Neuronal stem cell (in vitro differentiated cells): ENCODE results near the gene OTOP2.

Experiments
- DNase-seq: peaks from one replicate; pipeline ENCODE4 v3.0.0-alpha.2; 2013; ENCODE audit warnings: low spot score
- H2AFZ ChIP-seq: one replicate; pipeline ENCODE4 v1.6.1; 2013; ENCODE audit warnings: mild to moderate bottlenecking, low read length, inconsistent platforms
- H2AK5ac ChIP-seq: 2 replicates; pipeline ENCODE4 v1.6.1; 2013; ENCODE audit warnings: low read depth, mild to moderate bottlenecking, inconsistent platforms, low read length, moderate library complexity, mixed read lengths
- H2BK120ac ChIP-seq: 2 replicates; pipeline ENCODE4 v1.6.1; 2013; ENCODE audit warnings: low read depth, mild to moderate bottlenecking, inconsistent platforms, low read length, moderate library complexity, mixed read lengths
- H2BK12ac ChIP-seq: one replicate; pipeline ENCODE4 v1.6.1; 2013; ENCODE audit warnings: low read length, inconsistent platforms
- H2BK15ac ChIP-seq: 2 replicates; pipeline ENCODE4 v1.6.1; 2013; ENCODE audit warnings: mild to moderate bottlenecking, low read length, inconsistent platforms, mixed read lengths
- H2BK5ac ChIP-seq: one replicate; pipeline ENCODE4 v1.6.1; 2013; ENCODE audit warnings: inconsistent platforms, mild to moderate bottlenecking, low read length, moderate library complexity
- H3K14ac ChIP-seq: one replicate; pipeline ENCODE4 v1.6.1; 2013; ENCODE audit warnings: low read length, inconsistent platforms
- H3K18ac ChIP-seq: 2 replicates; pipeline ENCODE4 v1.6.1; 2013; ENCODE audit warnings: low read length, inconsistent platforms
- H3K23ac ChIP-seq: 2 replicates; pipeline ENCODE4 v1.6.1; 2013; ENCODE audit warnings: low read depth, mild to moderate bottlenecking, mixed read lengths, low read length, inconsistent platforms; ENCODE audit not compliant: poor library complexity
- H3K27ac ChIP-seq: replicated peaks from 3 replicates; pipeline ENCODE4 v1.5.1; 2013; ENCODE audit warnings: low read length, inconsistent platforms
- H3K27me3 ChIP-seq, 3 experiments: 2 replicates each; pipeline ENCODE4 v1.6.1; 2013; ENCODE audit warnings: low read length in 3 of 3, mild to moderate bottlenecking in 2 of 3, inconsistent platforms in 1 of 3, low read depth in 1 of 3, mixed read lengths in 1 of 3, moderate library complexity in 1 of 3; ENCODE audit not compliant: control insufficient read depth in 3 of 3, insufficient read depth in 3 of 3
- H3K36me3 ChIP-seq, 2 donors: replicated peaks in 1 of 2; 2 replicates each; pipeline ENCODE4 v1.6.1; 2013; ENCODE audit warnings: low read length in 2 of 2; ENCODE audit not compliant: control insufficient read depth in 2 of 2, insufficient read depth in 2 of 2
- H3K4ac ChIP-seq: 2 replicates; pipeline ENCODE4 v1.6.1; 2013; ENCODE audit warnings: inconsistent platforms, mild to moderate bottlenecking, low read length, moderate library complexity
- H3K4me1 ChIP-seq, 2 donors: 1 replicate in 1 of 2; 2 replicates in 1 of 2; pipeline ENCODE4 v1.6.1; 2013; ENCODE audit warnings: low read length in 2 of 2, low read depth in 1 of 2; ENCODE audit not compliant: control insufficient read depth in 2 of 2, insufficient read depth in 1 of 2
- H3K4me2 ChIP-seq: one replicate; pipeline ENCODE4 v1.6.1; 2013; ENCODE audit warnings: mild to moderate bottlenecking, low read length, inconsistent platforms; ENCODE audit not compliant: insufficient read depth, poor library complexity, severe bottlenecking
- H3K4me3 ChIP-seq, 2 donors: 2 replicates each; pipeline ENCODE4 v1.5.1; 2013; ENCODE audit warnings: low read length in 2 of 2, mild to moderate bottlenecking in 2 of 2, inconsistent platforms in 1 of 2, moderate library complexity in 1 of 2
- H3K79me1 ChIP-seq: one replicate; pipeline ENCODE4 v1.6.1; 2013; ENCODE audit warnings: low read depth, mild to moderate bottlenecking, inconsistent platforms, low read length, moderate library complexity
- H3K9ac ChIP-seq: one replicate; pipeline ENCODE4 v1.6.1; 2013; ENCODE audit warnings: mild to moderate bottlenecking, low read depth, low read length, inconsistent platforms; ENCODE audit not compliant: poor library complexity
- H3K9me3 ChIP-seq, 2 donors: replicated peaks in 1 of 2; 2 replicates each; pipeline versions ENCODE3 to v1.6.1; 2013; ENCODE audit warnings: low read length in 2 of 2, mild to moderate bottlenecking in 2 of 2, inconsistent platforms in 1 of 2, low read depth in 1 of 2, mixed read lengths in 1 of 2, moderate library complexity in 1 of 2; ENCODE audit not compliant: control insufficient read depth in 2 of 2, insufficient read depth in 1 of 2
- H4K8ac ChIP-seq: one replicate; pipeline ENCODE4 v1.6.1; 2013; ENCODE audit warnings: low read depth, mild to moderate bottlenecking, inconsistent platforms, low read length, moderate library complexity
- H4K91ac ChIP-seq: one replicate; pipeline ENCODE4 v1.6.1; 2013; ENCODE audit warnings: low read length, low read depth, mild to moderate bottlenecking, inconsistent platforms; ENCODE audit not compliant: poor library complexity
- WGBS, 2 donors: extraction: QIAGEN DNeasy Blood & Tissue Kit; methylation state at CpG; one replicate each; pipeline ENCODE4 v1.1.7; 2013; ENCODE audit warnings: missing lambda C conversion rate in 2 of 2, mixed read lengths in 1 of 2; ENCODE audit not compliant: insufficient read length in 2 of 2, insufficient replicate concordance in 1 of 2; ENCODE audit errors: extremely low coverage in 2 of 2; 5-methylcytosine and 5-hydroxymethylcytosine counted together

Gene OTOP2

DNA sequence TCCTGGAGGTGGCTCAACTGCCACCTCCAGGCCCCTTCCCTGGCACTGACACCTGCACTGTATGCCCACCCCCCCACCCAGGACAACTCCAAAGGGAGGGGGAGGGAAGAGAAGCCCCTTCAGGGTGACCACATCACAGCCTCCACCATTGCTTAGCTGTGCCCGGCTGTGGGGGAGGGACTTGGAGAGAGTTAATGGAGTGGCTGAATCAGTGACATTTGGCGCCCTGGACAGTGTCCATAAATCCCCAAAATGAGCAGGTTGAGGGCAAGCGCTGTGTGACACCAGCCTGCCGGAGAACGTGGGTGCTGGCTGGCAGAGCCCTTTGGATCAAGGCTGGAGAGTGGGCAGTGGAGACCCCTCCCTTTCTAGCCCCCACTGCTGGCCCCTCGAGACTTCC lies 1.9 kb upstream of the OTOP2 start:
- peaks cover 22 to 83% (median 52%) of the 10 kb centered on the region in 3 experiments for H3K27me3 ChIP-seq
- no peak overlapping the region for H3K23ac ChIP-seq
- DNase-seq: no peak

DNA sequence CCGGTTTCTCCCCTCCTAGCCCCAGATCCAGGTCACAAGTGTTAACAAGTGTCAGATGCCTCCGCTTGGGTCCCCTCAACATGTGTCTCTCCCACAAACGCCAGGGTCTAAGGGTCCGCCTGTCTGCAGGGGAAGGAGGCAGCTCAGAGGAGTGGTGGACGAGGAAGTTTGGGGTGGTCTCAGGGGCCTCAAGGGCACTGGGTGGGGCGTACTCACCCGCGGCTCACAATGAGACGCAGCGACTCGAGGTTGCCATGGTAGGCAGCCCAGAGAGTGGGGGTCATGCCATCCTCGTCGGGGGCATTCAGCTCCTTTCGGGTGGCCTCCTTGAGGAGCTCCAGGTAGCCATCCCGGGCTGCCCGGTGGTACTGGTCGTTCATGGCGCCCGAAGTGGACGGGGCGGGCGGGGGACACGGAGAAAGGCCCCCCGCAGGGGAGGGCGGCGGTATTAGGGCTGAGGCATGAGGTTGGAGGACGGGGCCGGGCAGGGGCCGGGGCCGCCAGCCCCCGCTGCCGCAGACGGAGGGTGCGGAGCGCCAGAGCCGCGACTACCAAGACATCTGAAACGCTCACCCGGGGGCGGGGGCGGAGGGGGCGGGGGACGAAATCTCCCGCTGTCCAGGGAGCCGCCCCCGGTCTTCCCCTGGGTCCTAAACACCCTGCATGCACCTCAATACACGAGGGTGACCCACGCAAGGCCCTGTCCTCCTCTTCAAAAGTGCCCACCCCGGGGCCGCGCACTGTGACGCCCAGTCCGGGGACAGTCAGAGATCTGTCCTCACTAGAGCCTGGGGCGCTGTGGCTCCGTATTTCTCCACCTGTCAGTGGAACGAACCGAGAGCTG lies 1.2 kb upstream of the OTOP2 start, which contains the start of gene USH1G:
USH1G (minus strand) TSS at position 562 of the 844 bp plus-strand sequence; CDS start at position 380, 182 bp downstream.
- H3K4me3 ChIP-seq: peak within 1 kb of the TSS; percentile 18 to 73

More for the DNA sequence above, 1.9 kb upstream of the OTOP2 start:
- Histone ChIP-seq H3K27ac (no peak overlapping the region), H3K4me1 (peaks cover 7 to 15% of the 10 kb centered on the region in 2 donors), H3K14ac (no peak overlapping the region), H3K9ac (no peak overlapping the region), H3K18ac (no peak overlapping the region), H2AK5ac (peak overlapping the region; percentile 96), H2AFZ (no peak overlapping the region), H2BK15ac (peak overlapping the region; percentile 85), H2BK120ac (peak overlapping the region; percentile 87), H3K4me2 (peak overlapping the region; percentile 73), H4K91ac (no peak overlapping the region), H4K8ac (no peak overlapping the region), H2BK12ac (no peak overlapping the region), H3K9me3 (peaks cover 0 to 3% of the 10 kb centered on the region in 2 donors), H3K4me3 (no peak overlapping the region), H3K4ac (no peak overlapping the region), H2BK5ac (peak overlapping the region; percentile 11), H3K79me1 (peaks cover 6% of the 10 kb centered on the region), H3K36me3 (no peaks in the 10 kb centered on the region)
- WGBS, 2 donors: no CpG with 5 or more reads among the region's 6 CpGs

DNA sequence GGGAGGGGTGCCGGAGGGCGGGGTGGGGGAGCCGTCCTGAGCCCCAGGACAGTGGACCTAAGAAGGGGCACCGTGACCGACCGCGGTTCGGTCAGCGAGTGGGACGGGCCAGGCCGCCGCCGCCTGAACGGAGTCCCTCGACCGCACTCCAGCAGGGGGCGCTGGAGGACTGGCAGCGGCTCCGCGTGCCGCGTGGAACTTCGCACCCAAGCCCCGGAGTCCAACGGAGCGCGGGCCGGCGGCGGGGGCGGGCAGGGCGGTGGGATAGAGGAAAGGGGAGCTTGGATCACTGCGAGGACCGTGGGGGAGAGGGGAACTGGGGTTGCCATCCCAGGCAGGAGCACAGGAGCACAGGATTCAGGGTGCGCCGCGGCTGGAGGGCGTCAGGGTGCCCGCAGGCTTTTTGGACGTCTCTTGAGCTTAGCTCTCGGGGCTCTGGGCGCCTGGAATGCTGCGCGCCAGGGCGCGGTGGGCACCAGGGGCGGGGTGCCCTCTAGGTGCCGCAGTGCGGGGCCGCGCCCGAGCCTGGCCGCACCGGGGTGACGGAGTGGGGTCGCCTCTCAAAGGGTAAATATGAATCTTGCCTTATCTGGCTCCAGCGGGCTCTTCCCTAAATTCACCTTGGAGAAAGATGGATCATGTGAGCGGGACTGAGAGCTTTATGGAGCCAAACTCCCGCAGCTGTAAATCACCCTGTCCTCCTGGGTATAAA lies 379 bp upstream of the OTOP2 start:
- H2AK5ac ChIP-seq: peak overlapping the region; percentile 90
- H3K9me3 ChIP-seq: peaks cover 0 to 3% of the 10 kb centered on the region in 2 donors
- peak; percentile 46 for DNase-seq
- H2BK12ac ChIP-seq: no peak overlapping the region
- peak overlapping the region; percentile 80 for H3K18ac ChIP-seq
- no peak overlapping the region for H4K91ac ChIP-seq
- H3K4me1 ChIP-seq: peaks cover 7 to 15% of the 10 kb centered on the region in 2 donors
- H3K79me1 ChIP-seq: peaks cover 6% of the 10 kb centered on the region
- H3K14ac ChIP-seq: peak overlapping the region; percentile 51
- H4K8ac ChIP-seq: no peak overlapping the region
- peak overlapping the region; percentile 82 for H2AFZ ChIP-seq
- peak overlapping the region; percentile 73 for H3K4me2 ChIP-seq
- H2BK5ac ChIP-seq: no peak overlapping the region
- WGBS, 2 donors: no CpG with 5 or more reads among the region's 59 CpGs
- H2BK15ac ChIP-seq: peak overlapping the region; percentile 59
- no peak overlapping the region for H3K23ac ChIP-seq
- H3K27ac ChIP-seq: no peak overlapping the region
- H3K4me3 ChIP-seq: peak overlapping the region in 1 of 2 donors; percentile 73
- no peak overlapping the region for H2BK120ac ChIP-seq
- no peak overlapping the region for H3K9ac ChIP-seq
- H3K36me3 ChIP-seq: no peaks in the 10 kb centered on the region
- H3K4ac ChIP-seq: no peak overlapping the region
- peaks cover 22 to 94% (median 56%) of the 10 kb centered on the region in 3 experiments for H3K27me3 ChIP-seq

More for the DNA sequence above, 1.2 kb upstream of the OTOP2 start, which contains the start of gene USH1G:
- Histone ChIP-seq H3K27me3 (peaks cover 22 to 90% (median 56%) of the 10 kb centered on the region in 3 experiments), H3K4me1 (peaks cover 7 to 15% of the 10 kb centered on the region in 2 donors), H2AK5ac (peak within 1 kb of the TSS; percentile 96), H4K91ac (no peak within 1 kb of the TSS), H2BK12ac (no peak within 1 kb of the TSS), H3K27ac (no peak within 1 kb of the TSS), H2BK15ac (peak within 1 kb of the TSS; percentile 85), H3K14ac (peak within 1 kb of the TSS; percentile 51), H4K8ac (no peak within 1 kb of the TSS), H3K4me2 (peak within 1 kb of the TSS; percentile 73), H3K4ac (no peak within 1 kb of the TSS), H3K9ac (peak within 1 kb of the TSS; percentile 60), H3K23ac (peak within 1 kb of the TSS; percentile 32), H3K79me1 (peaks cover 6% of the 10 kb centered on the region), H3K9me3 (peaks cover 0 to 3% of the 10 kb centered on the region in 2 donors), H3K18ac (peak within 1 kb of the TSS; percentile 90), H3K36me3 (no peaks in the 10 kb centered on the region), H2BK5ac (peak within 1 kb of the TSS; percentile 11), H2AFZ (peak within 1 kb of the TSS; percentile 82), H2BK120ac (peak within 1 kb of the TSS; percentile 87)
- WGBS, 2 donors: no CpG with 5 or more reads among the region's 57 CpGs
- DNase-seq: no peak
